IPS-18a (cell line): Measurements from ENCODE around the gene ADH1C.
"Not testable (repeated sequence)": the region's sequence is repeated elsewhere in the genome, so short reads cannot be mapped to it uniquely, and the experiment has no call there.

Source experiments
- H3K27ac ChIP-seq: one replicate; pipeline ENCODE4 v1.5.1; 2013; ENCODE audit warnings: low read length
- H3K27me3 ChIP-seq: one replicate; pipeline ENCODE4 v1.6.1; 2013; ENCODE audit warnings: mild to moderate bottlenecking, low read length; ENCODE audit not compliant: control insufficient read depth, insufficient read depth
- H3K36me3 ChIP-seq: one replicate; pipeline ENCODE4 v1.6.1; 2013; ENCODE audit warnings: low read depth, low read length; ENCODE audit not compliant: control insufficient read depth
- H3K4me1 ChIP-seq: one replicate; pipeline ENCODE4 v1.6.1; 2013; ENCODE audit warnings: low read depth, low read length; ENCODE audit not compliant: control insufficient read depth
- H3K4me3 ChIP-seq: one replicate; pipeline ENCODE4 v1.5.1; 2013; ENCODE audit warnings: low read length
- H3K9ac ChIP-seq: one replicate; pipeline ENCODE4 v1.6.1; 2013; ENCODE audit warnings: mild to moderate bottlenecking, low read length, moderate library complexity
- H3K9me3 ChIP-seq: one replicate; pipeline ENCODE4 v1.6.1; 2013; ENCODE audit warnings: low read depth, low read length; ENCODE audit not compliant: control insufficient read depth

The ADH1C gene

DNA sequence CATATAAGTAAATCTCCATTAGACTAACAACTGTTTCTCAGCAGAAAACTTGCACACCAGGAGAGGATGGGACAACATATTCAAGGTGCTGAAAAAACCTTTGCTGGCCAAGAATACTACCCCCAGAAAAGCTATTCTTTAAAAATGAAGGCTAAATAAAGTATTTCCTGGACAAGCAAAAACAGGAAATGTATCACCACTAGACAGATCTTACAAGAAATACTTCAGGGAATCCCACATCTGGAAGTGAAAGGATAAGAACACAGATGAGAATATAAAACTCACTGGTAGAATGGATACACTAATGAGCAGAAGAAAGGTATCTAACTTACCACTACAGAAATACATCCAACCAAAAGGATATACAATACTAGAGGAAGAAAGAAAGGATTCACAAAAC is 27.0 kb upstream of the ADH1C start:
- Histone ChIP-seq H3K9ac (no peak overlapping the region), H3K27me3 (no peaks in the 10 kb centered on the region), H3K4me3 (no peak overlapping the region), H3K4me1 (no peaks in the 10 kb centered on the region), H3K27ac (no peak overlapping the region), H3K9me3 (no peaks in the 10 kb centered on the region), H3K36me3 (no peaks in the 10 kb centered on the region)

GRCh38 chr4:99378876-99379275 is 26.3 kb upstream of the ADH1C start:
- Histone ChIP-seq H3K27me3 (no peaks in the 10 kb centered on the region), H3K36me3 (no peaks in the 10 kb centered on the region), H3K9me3 (no peaks in the 10 kb centered on the region)

GRCh38 chr4:99377341-99377740 is 24.8 kb upstream of the ADH1C start:
- not testable (repeated sequence) for H3K36me3 ChIP-seq, H3K4me1 ChIP-seq, H3K27ac ChIP-seq, H3K9me3 ChIP-seq, H3K4me3 ChIP-seq, H3K27me3 ChIP-seq, H3K9ac ChIP-seq

More at GRCh38 chr4:99378876-99379275, 26.3 kb upstream of the ADH1C start:
- Histone ChIP-seq H3K27ac (no peak overlapping the region), H3K9ac (no peak overlapping the region), H3K4me1 (no peaks in the 10 kb centered on the region), H3K4me3 (no peak overlapping the region)

GRCh38 chr4:99372464-99372863 is 19.9 kb upstream of the ADH1C start:
- not testable (repeated sequence) for H3K9ac ChIP-seq, H3K27me3 ChIP-seq, H3K27ac ChIP-seq, H3K36me3 ChIP-seq, H3K4me3 ChIP-seq, H3K4me1 ChIP-seq, H3K9me3 ChIP-seq

DNA sequence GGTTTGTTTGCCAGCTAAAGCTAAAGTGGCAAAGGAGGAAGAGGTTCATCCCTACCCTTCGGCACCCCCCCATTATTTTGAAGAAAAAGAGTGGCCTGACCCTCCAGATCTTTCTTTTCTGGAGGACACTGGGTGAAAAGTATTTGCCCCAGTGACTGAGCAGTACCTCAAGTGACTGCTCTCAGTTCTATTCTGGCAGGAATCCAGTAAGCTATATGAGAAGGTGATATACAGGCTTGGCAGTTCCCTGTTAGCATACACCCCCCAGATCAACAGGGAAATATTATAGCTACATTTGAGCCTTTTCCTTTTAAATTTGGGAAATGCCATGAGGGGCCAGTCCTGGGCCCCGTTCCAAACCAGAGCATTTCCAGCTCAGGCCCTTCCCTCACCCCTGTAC is 15.3 kb upstream of the ADH1C start:
- H3K4me3 ChIP-seq, H3K27me3 ChIP-seq, H3K36me3 ChIP-seq, H3K4me1 ChIP-seq, H3K9ac ChIP-seq, H3K27ac ChIP-seq, H3K9me3 ChIP-seq: not testable (repeated sequence)

DNA sequence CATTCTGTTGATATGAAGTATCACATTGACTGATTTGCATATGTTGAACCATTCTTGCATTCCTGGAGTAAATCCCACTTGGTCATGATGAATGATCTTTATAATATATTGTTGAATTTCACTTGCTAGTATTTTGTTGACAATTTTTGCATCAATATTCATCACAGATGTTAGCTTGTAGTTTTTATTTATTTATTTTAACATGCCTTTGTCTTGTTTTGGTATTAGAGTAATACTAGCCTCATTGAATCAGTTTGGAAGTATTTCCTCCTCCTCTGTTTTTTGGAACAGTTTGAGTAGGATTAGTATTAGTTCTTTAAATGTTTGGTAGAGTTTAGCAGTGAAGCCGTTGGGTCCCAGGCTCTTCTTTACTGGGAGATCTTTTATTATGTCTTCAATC is 13.9 kb upstream of the ADH1C start:
- Histone ChIP-seq H3K27me3 (no peaks in the 10 kb centered on the region), H3K27ac (no peak overlapping the region), H3K36me3 (no peaks in the 10 kb centered on the region), H3K9ac (no peak overlapping the region), H3K4me3 (no peak overlapping the region), H3K4me1 (no peaks in the 10 kb centered on the region), H3K9me3 (no peaks in the 10 kb centered on the region)

- no peaks in the 10 kb centered on the region for H3K27me3 ChIP-seq
- H3K4me1 ChIP-seq, result no peaks in the 10 kb centered on the region
- no peak overlapping the region for H3K4me3 ChIP-seq
- no peak overlapping the region for H3K9ac ChIP-seq
- H3K9me3 ChIP-seq, result no peaks in the 10 kb centered on the region
- no peak overlapping the region for H3K27ac ChIP-seq
- no peaks in the 10 kb centered on the region for H3K36me3 ChIP-seq
Observed at GRCh38 chr4:99362768-99363167, 10.2 kb upstream of the ADH1C start.

GRCh38 chr4:99361899-99362275 is 9.3 kb upstream of the ADH1C start:
- Histone ChIP-seq H3K9ac (no peak overlapping the region), H3K4me3 (no peak overlapping the region), H3K4me1 (no peaks in the 10 kb centered on the region), H3K9me3 (no peaks in the 10 kb centered on the region), H3K36me3 (no peaks in the 10 kb centered on the region), H3K27me3 (no peaks in the 10 kb centered on the region), H3K27ac (no peak overlapping the region)

- H3K27ac ChIP-seq, result no peak overlapping the region
- no peaks in the 10 kb centered on the region for H3K27me3 ChIP-seq
Observed at GRCh38 chr4:99361268-99361898, 8.8 kb upstream of the ADH1C start.

DNA sequence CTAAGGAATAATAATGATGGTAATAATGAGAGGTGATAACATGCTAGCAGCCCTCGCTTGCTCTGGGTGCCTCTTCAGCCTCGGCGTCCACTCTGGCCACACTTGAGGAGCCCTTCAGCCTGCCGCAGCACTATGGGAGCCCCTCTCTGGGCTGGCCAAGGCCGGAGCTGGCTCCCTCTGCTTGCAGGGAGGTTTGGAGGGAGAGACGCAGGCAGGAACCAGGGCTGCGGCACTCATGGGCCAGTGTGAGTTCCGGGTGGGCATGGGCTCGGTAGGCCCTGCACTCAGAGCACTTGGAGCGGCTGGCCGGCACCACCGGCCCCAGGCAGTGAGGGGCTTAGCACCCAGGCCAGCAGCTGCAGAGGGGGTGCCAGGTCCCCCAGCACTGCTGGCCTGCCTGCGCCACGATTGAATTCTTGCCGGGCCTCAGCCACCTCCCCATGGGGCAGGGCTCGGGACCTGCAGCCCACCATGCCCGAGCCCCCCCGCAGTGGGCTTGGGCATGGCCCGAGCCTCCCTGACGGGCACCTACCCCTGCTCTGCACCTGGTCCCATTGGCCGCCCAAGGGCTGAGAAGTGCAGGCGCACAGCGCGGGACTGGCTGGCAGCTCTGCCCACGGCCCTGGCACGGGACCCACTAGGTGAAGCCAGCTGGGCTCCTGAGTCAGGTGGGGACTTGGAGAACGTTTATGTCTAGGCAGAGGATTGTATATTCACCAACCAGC is 7.1 kb upstream of the ADH1C start:
- Histone ChIP-seq H3K9me3 (no peaks in the 10 kb centered on the region), H3K4me1 (no peaks in the 10 kb centered on the region), H3K36me3 (no peaks in the 10 kb centered on the region), H3K27me3 (no peaks in the 10 kb centered on the region), H3K4me3 (no peak overlapping the region), H3K27ac (no peak overlapping the region), H3K9ac (no peak overlapping the region)

More at GRCh38 chr4:99361268-99361898, 8.8 kb upstream of the ADH1C start:
- Histone ChIP-seq H3K4me3 (no peak overlapping the region), H3K9me3 (no peaks in the 10 kb centered on the region), H3K36me3 (no peaks in the 10 kb centered on the region), H3K9ac (no peak overlapping the region), H3K4me1 (no peaks in the 10 kb centered on the region)

DNA sequence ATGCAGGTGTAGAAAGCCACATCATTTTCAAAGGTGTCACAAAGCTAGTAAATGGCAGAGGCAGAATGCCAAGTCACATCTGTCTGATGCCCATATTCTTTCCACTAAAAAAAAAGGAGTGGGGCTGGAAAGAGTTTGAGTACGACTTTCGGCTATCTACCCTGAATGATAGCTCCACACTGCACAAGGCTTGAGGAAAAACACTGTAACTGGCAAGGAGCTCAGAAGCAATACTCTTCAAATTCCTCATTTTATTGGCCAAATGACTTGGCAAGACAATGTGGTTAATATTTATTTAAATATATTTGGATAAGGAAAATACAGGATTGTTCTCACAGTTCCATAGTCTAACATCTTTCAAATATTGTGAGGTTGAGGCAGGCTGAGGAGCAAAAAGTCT is 5.4 kb upstream of the ADH1C start:
- Histone ChIP-seq H3K9me3 (no peaks in the 10 kb centered on the region), H3K27ac (no peak overlapping the region)

GRCh38 chr4:99356992-99357391 is 4.4 kb upstream of the ADH1C start:
- Histone ChIP-seq H3K9ac (no peak overlapping the region), H3K4me1 (no peaks in the 10 kb centered on the region), H3K4me3 (no peak overlapping the region), H3K9me3 (no peaks in the 10 kb centered on the region), H3K27ac (no peak overlapping the region), H3K27me3 (no peaks in the 10 kb centered on the region), H3K36me3 (no peaks in the 10 kb centered on the region)

More for the DNA sequence above, 5.4 kb upstream of the ADH1C start:
- H3K9ac ChIP-seq, result no peak overlapping the region
- no peaks in the 10 kb centered on the region for H3K36me3 ChIP-seq
- no peaks in the 10 kb centered on the region for H3K4me1 ChIP-seq
- H3K4me3 ChIP-seq, result no peak overlapping the region
- no peaks in the 10 kb centered on the region for H3K27me3 ChIP-seq
